Stimulated activated CD4-positive, alpha-beta T cell treated with anti-CD3 and anti-CD28 coated beads, Interleukin-4, amount 100 ng/mL, for 24 hours (primary cell): ENCODE data around the gene TRPV5.

Source experiments
- DNase-seq: peaks from one replicate; pipeline ENCODE4 v3.0.0-alpha.2; 2020

TRPV5 gene

DNA sequence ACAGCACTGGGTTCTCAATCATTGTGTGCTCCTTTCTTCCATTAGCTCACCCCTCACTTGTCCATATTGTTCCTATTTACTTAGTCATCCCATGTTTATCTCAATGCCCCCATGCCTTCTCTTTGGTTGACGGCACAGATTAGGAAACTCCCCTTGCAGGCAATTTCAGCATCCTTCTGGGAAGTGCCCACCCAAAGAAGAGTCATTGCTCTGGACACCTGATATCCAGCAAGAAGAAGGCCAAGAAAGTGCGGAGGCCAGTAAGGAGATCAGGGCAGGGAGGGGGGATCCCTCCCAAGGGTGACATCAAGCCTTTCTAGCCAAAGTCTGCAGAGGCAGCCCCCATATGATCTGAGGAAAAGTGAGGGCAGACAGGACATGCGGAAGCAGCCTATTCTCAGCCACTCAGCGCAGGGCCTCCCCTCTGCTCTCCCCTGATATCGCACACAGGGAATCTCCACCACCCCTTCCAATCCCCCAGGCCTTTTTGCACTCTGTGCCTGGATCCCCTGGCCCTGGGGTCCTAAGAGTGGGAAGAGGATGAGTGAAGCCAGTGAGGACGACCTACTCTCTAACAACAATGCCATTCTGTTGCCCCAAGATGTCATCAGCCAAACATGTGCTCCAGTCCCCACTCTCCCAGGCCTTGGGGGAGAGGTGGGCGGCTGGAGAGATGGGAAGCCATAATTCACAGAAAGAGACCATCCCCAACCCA, 49.8 kb downstream of the TRPV5 start:
- no peak for DNase-seq

DNA sequence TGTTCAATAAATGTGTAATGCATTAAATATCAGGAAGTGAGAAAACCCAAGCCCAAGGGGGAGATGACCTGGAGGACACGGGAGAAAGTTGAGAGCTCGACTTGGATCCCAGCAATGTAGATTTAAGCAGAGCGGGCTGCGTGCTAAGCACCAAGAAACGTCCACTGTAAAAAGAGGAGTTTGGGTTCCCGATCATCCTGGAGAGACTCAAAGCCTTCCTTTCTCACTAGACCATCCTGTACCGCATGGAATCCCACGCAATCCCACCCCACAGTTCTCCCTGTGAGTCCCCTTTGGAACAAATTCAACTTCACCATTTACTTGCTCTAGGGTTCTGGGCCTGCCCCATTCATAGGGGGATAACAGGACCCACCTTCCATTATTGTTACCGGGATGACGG, 50.4 kb downstream of the TRPV5 start:
- DNase-seq: no peak

DNA sequence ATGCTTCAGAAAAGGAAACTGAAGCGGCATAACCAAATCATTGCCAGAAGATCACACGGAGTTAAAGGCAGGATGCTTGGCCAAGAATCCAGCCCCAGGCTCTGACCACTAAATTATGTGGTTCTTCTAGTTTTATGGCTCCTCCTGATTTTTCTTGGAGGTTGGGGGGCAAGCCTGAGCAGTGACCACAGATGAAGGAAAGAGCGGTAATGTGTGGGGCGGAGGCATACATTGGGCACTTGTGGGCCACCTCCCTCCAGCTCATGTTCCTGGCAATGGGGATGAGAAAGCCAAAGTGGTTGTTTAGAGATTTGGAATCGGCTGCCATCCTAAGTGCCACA, 51.2 kb downstream of the TRPV5 start:
- DNase-seq: no peak

DNA sequence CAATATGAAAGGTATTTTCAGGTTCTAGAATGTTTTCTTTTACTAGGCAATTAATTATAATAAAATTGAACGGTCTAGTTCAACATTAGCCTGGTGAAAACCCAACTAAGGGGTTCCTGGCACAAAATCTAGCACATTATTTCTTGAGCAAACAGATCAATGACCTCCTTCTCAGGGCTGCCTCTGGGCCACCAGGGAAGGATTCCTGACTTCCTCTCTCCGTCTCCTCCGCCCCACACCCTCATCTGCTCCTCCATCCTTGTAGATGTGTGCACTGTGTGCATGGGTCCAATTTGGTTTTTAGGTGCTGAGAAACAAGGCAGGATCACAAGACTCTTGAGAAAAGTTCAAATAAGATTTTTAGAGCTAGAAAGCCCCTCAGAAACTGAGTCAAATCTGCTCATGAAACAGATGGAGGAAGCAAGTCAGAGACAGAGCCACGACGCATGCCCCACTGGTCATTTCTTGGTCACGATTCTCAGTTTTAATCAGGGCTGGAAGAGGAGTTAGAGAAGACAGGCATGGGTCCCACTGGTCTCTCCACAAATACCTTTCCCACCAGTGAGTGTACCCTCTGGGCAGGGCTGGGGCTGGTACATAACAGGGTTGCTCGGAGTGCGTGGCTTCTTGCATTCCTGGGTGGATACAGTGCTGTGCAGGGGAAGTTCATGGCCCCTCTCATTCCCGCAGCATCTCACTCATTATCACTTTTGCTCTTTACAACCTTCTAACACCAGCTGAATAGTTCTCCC, 51.8 kb downstream of the TRPV5 start:
- no peak for DNase-seq

DNA sequence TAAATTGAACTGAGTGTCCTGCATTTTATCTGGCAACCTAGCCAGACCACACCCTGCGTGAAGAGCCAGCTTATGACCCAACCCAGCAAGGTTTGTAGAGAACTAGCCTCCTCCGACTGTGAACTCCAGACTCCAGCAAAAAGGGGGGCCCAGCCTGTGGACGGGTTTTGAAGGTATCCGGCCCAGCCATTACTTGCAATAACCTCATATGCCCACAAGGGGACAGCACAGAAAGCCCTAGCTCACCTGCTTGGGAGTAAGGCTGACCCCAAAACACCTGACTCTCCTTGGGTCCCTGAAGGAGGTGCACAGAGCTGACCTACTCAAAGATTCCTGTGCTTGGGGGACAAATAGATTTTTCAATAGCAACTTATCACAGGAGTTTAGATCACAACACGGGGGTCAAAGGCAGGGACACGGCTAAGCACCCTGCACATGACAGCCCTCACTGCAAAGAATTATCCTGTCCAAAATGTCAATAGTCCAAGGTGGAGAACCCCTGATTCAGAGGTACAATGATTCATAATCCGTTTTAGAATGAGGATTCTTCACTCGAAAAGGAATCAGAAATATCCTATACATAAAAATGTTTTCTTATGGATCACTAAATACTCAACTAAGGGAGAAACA, 52.6 kb downstream of the TRPV5 start:
- peak; percentile 52 for DNase-seq

DNA sequence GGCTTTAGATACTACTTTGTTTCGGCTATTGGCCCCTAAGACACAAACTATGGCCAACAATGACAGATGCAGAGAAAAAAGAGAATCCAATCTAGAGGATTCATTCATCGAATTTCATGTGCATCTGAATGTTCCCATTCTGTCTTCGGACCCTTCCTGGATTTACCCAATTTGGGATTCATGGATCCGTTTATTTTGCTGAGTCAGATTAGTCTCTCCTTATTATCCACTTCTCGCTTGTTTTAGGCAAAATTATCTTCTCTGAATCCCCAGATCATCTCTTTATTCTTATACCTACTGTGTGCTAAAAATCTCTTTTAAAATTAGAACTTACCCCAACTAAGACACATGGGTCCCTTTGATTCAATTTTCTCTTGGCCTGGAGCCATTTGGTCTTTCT, 54.5 kb downstream of the TRPV5 start:
- DNase-seq: no peak

DNA sequence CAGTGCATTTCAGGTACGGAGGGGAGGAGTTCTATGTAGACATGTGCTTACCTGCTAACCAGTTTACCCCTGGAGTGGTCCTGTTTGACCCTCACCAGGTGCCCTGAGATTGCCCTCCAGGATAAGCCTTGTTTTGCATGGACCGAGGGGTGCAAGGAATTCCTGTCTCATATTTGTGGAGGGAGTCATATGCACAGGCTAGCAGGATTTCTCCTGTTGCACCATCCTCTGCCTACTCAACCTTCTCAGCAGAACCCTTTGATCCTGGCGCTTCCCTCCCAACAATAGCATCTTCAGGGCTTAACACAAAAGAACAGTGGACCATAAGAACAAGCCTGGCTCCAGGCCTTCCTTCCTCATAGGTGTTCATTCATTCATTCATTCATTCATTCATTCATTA, 55.2 kb downstream of the TRPV5 start:
- DNase-seq: no peak

DNA sequence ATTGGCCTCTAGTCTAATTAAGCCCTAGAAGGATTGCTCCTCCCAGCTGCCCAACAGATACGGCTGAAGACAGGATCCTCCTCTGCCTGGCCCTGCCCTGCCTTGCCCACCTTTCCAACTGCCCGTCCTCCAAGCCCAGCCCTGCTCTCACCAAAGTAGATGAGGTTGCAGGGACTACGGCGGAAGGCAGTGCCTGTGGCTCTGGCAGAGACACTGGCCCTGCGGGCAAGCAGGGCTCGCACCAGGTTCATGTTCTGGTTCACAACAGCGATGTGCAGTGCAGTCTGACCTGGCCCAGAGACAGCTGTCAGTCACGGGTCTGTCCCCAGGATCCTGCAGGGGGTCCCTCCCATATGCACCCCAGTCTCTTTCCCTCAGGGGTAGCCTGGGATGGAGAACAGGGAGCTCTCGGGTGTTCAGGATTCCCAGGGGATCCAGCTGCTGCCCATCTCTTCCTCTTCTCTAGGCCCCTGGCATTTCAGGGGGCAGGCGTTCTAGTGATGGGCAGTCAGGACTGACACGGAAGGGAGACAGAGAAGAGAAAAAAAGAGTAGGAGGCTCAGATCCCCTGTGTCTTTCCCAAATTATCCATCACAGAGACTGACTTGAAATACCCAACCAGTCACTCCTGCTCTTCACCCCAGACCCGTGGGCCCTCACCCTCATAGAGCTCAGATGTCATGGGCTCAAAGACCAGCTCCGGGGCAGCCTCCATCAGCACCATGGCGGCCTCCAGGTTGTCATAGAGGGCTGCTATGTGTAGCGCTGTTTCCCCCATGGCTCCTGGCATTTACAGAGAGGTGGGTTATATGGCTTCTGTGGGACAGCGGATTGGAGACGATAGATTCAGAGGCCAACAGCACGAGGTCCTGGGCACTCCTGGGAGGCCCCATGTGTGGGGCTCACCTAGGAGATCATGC, 56.3 kb downstream of the TRPV5 start:
- no peak for DNase-seq

DNA sequence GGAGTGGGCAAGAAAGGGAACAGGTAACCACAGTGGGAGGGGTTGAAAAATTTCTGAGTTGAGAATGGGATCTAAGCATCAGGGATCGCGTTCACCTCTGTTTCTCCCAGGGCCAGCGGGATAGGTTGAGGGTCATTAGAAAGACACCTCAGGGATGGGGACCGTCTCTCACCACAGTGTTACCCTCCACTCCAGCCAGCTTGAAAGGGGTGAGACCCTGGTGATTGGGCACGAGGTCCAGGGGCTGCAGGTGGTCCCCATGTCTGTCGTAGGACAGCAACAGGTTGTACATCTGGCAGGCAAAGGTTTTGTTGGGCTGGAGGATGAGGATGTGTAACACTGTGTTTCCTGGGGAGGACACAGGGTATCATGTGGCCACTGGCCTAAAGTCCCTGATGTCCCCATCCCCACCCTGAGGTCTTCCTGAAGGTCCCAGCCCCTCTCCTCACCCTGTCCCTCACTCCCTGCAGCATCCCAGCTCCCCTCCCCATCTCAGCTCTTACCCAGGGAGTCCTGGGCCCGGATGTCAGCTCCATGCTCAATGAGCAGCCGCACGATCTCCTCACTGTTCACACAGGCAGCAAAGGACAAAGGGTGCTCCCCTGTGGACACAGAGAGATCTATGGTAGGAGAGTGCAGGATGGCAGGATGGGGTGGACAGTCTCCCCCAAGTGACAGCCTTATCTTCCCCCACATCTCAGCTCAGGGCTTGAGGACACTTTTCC, 57.1 kb downstream of the TRPV5 start:
- DNase-seq: no peak

DNA sequence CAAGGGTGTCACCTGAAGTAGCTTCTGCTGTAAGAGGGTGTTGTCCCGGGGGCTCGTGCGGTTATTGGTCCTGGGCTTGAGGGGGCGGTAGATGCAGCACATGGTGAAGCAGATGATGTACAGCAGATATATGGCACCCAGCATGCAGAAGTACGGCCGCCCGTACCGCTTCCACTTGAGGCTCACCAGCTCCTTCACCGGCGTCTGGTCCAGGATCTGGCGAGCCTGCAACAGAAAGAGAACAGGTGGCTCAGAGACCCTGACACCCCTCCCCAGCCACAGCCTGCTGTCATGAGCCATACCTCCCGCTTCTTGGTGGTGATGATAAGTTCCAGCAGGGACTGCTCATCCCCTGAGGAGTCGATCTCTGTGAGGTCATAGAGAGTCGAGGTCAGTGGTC, 58.1 kb downstream of the TRPV5 start:
- no peak for DNase-seq

DNA sequence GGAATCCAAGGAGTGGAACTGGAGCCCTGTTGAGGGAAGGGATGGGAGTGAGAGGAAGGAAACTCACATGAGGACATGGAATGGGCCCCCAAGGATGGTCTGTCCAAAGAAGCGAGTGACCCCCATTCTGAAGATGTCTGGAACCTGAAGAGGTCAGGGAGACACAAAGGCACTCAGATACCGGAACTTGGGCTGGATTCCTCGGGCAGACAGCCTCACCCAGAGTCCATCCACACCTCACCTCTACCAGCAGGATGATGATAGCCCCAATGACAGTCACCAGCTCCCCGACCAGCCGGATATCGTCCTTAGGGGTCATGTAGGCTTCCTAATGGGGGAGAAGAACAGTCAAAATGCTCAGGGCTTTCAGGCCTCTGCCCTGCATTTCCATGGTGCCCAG, 58.7 kb downstream of the TRPV5 start:
- DNase-seq: no peak

DNA sequence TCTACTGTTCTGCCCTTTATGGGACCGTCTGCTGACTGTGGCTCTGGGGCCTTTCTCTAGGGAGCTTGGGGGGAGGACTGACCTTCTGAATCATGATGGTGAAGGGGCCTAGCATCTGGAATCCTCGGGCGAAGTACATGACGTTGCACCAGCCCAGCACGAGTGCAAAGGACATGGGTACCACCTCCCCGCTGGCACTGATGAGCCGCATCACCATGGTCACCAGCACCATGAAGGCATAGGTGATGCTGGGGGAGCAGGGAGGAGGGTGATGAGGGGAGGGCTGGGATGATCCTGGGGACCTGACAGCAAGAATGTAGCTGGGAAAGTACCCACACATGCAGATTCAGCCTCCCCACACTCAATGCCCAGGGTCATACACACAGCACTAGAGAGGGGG, 59.1 kb downstream of the TRPV5 start:
- DNase-seq: no peak

DNA sequence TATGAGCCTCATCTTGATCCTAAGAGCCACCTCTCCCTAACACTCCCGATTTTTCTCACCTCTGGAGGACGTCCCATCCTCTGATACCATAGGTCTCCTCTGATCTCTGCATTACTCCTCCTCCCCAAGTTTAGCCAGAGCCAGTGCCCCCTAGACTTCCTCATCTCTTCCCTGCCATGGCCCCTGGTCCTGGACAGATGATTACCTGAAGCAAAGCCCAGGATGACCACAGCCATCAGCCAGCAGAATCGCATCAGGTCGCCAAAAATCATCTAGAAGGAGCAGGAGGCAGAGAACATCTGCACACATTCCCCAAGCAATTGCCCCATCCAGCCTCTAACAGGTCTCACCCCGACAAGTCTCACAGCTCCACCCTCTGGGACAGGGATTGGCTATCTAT, 59.7 kb downstream of the TRPV5 start:
- no peak for DNase-seq

DNA sequence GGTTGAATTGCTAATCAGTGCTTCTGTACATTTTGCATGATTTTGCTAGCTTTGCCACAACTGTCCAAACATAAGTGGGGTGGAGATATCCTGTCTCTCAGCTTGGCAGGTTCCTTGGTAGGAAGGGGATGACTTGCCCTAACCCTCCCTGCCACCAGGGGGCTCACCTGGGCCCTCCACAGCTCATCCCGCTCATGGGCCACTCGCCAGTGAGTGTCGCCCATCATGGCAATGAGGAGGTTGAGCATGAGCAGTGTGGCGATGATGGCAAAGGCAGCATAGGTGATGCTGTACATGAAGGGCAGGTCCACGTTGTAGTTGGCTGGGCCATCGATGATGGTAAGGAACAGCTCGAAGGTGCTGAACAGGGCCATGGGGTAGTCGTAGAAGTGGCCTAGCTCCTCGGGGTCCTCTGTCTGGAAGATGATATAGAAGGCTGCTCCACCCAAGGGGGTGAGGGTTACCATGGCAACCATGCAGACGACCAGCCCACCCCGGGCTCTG, 60.2 kb downstream of the TRPV5 start:
- peak; percentile 24 for DNase-seq

DNA sequence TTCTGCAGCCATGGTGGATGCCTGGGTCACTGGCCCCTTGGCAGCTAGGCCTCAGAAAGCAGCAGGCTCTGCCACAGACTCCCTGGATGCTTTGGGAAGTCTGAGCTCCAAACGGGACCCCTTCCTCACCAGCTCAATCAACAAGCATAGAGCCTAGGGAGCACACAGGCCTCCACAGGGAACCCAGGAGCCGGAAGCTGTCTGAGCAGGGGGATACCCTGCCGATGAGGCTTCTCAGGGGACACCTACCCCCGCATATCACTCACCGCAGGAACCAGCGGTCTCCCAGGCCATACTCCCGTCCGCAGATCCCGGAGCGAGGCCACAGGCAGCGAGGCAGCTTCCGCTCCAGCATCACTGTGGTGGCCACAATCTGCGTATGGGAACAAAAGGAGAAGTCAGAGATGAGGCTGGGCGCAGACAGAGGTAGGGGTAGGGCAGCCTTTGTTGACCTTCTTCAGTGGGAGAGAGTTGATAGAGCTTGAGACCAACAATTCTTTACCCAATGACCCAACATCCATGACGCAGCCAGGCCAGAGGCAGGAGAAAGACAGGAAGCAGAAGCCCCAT, 61.4 kb downstream of the TRPV5 start:
- DNase-seq: no peak

DNA sequence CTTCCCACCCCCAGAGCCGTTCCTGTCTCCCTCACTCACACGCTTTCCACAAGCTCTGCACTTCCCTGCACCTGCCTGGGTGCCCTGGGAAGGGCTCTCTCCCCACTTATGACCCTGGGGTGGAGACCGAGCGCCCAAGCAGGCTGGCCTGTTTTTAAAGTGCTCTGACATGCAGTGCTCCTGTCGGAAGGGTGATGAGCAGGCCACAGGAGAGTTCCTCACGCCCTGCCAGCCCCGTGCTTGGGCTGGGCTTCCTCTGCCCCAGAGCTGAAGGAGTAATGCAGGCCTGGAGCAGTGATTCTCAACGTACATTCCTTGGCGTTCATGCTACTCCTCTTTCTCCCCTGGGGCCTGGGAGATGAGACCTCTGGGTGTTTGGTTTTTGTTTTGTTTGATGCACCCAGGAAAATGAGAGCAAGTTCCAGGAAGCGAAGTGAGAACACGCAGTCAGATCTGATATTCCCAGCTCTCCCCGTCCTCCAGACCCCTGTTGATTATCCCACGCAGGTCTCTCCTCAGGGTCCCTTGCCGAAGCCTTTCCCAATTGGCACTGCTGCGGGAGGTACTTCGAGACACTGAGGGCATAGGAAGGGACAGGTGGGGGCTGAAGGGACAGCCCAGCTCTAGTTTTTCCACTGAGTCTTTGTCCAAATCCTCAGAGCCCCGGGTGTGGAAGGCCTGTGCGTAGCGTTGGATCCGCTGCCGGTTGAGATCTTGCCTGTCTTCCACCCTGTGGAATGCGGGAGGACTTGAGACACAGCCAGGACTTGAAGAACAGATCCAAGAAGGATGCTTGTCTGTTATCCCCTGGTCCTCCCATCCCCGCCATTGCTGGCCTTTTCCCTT, 62.1 kb downstream of the TRPV5 start:
- no peak for DNase-seq

DNA sequence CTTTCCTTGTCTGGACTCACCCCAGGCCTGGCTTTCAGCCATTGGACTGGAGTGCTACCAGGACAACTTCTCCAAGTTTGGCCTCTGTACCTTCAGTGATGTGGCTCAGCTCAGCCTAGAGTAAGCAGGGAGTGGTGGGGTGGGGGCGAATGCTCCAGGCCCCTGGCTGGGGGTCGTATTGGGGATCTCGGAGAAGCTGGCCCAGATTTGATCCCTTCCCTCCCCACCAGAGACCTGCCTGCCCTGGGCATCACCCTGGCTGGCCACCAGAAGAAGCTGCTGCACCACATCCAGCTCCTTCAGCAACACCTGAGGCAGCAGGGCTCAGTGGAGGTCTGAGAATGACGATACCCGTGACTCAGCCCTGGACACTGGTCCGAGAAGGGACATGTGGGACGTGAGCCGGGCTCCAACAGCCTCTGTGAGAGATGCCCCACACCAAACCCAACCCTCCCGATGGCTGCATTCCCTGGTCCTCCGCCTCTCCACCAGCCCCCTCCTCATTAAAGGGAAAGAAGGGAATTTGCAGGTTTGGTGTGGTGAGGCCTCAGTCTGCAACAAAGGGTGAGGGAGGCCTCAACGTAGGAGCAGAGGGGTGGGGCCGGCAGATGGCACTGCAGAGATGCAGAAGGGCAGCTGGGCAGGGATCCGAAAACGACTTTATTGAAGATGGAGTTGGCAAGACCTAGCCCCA, 62.8 kb downstream of the TRPV5 start:
- no peak for DNase-seq

DNA sequence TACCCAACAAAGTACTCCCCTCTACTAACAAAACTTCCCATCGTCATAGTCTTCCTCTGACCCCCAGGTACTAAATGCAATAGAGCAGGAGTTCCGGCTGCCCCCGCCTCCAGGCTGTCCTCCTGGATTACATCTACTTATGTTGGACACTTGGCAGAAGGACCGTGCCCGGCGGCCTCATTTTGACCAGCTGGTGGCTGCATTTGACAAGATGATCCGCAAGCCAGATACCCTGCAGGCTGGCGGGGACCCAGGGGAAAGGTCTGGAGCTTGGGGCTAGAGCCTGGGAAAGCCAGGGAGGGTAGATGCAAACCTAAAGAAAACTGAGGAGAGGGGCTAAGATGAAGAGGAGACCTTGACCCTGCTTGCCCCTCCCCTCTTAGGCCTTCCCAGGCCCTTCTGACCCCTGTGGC, 63.4 kb downstream of the TRPV5 start:
- no peak for DNase-seq

DNA sequence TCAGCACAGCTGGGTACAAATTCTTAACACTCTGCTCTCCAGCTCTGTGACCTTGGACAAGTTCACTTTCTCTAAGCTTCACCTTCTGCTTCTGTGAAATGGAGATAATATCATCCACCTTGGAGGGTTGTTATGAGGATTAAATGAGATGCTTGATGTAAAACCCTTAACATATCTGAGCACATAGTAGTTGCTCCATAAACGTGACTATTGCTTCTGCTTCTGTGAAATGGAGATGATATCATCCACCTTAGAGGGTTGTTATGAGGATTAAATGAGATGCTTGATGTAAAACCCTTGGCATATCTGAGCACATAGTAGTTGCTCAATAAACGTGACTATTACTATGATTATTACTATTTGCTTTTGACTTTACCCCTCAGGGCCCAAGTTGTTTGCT, 64.1 kb downstream of the TRPV5 start:
- DNase-seq: no peak

DNA sequence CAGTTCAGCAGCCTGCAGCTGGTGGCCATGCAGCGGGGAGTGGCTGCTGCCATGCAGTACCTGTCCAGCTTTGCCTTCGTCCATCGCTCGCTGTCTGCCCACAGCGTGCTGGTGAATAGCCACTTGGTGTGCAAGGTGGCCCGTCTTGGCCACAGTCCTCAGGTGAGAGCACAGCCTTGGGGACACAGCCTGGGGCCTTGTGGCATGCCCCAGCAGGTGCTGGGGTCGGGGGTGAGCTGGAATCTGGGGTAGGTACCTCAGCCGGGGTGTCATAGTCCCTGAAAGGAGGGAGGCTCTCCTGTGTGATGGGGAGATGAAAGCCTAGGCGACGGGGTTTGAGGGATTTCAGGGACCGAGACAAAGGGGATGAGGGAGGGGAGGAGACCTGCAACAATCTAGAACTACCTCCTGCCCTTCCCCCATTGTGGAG, 64.5 kb downstream of the TRPV5 start:
- no peak for DNase-seq
